ENCODE measurements around the gene HSDL1. TPM values are rescaled to one million over a fixed set of nuclear protein-coding genes. Genes with fewer than 3 reads are reported as not detected.

Gene HSDL1
- total and polyA plus RNA-seq, 2 donors (not counting 1 experiment from before 2014, with no cell fraction given) = 23.6 to 24.8 TPM

GRCh38 chr16:84093120-84093878, 51.7 kb downstream of the HSDL1 start:
- no peaks in the 10 kb centered on the region for H3K4me1 ChIP-seq (ENCODE audit: control insufficient read depth, extremely low read depth, insufficient read depth, low read length)
- no peaks in the 10 kb centered on the region for H3K9me3 ChIP-seq (ENCODE audit: control insufficient read depth, insufficient read depth, low read depth, low read length)
- H3K27me3 ChIP-seq (ENCODE audit: control insufficient read depth, insufficient read depth, low read length) = no peaks in the 10 kb centered on the region
- H3K79me2 ChIP-seq (ENCODE audit: control insufficient read depth, insufficient read depth, low read length) = no peaks in the 10 kb centered on the region
- H3K4me3 ChIP-seq (replicated peaks in 1 of 4; ENCODE audit: control extremely low read depth in 1 of 4, insufficient read depth in 1 of 4, low read depth in 3 of 4, low read length in 4 of 4) = no peak overlapping the region
- no peak for DNase-seq (ENCODE audit: low read depth in 2 of 2)
- no peak overlapping the region for H3K4me2 ChIP-seq (ENCODE audit: extremely low read depth, insufficient read depth, low read length)
- no peak overlapping the region for H3K9ac ChIP-seq (ENCODE audit: insufficient read depth, low read length)
- no peaks in the 10 kb centered on the region for H4K20me1 ChIP-seq (ENCODE audit: control insufficient read depth, extremely low read depth, insufficient read depth, low read length)
- TF ChIP-seq EZH2 (IDR thresholded peaks at IDR 0.05; ENCODE audit: low read length, missing control alignments) = no peak
- TF ChIP-seq CTCF (conservative IDR thresholded peaks at IDR 0.05 in 1 of 2, IDR thresholded peaks at IDR 0.05 in 1 of 2; ENCODE audit: low read depth in 1 of 2, low read length in 2 of 2) = no peak
- no peak overlapping the region for H2AFZ ChIP-seq (ENCODE audit: low read length)
- H3K27ac ChIP-seq (ENCODE audit: insufficient read depth, low read length) = no peak overlapping the region
- H3K36me3 ChIP-seq (ENCODE audit: control insufficient read depth, insufficient read depth, low read length) = peaks cover 14% of the 10 kb centered on the region

- TF ChIP-seq EZH2 (IDR thresholded peaks at IDR 0.05; ENCODE audit: low read length, missing control alignments) = no peak
- Histone ChIP-seq H3K4me2 (ENCODE audit: extremely low read depth, insufficient read depth, low read length) (no peak overlapping the region), H3K36me3 (ENCODE audit: control insufficient read depth, insufficient read depth, low read length) (peaks cover 19% of the 10 kb centered on the region), H3K9me3 (ENCODE audit: control insufficient read depth, insufficient read depth, low read depth, low read length) (no peaks in the 10 kb centered on the region), H3K9ac (ENCODE audit: insufficient read depth, low read length) (no peak overlapping the region), H4K20me1 (ENCODE audit: control insufficient read depth, extremely low read depth, insufficient read depth, low read length) (no peaks in the 10 kb centered on the region), H3K27me3 (ENCODE audit: control insufficient read depth, insufficient read depth, low read length) (no peaks in the 10 kb centered on the region), H2AFZ (ENCODE audit: low read length) (no peak overlapping the region), H3K79me2 (ENCODE audit: control insufficient read depth, insufficient read depth, low read length) (no peaks in the 10 kb centered on the region), H3K27ac (ENCODE audit: insufficient read depth, low read length) (no peak overlapping the region), H3K4me3 (replicated peaks in 1 of 4; ENCODE audit: control extremely low read depth in 1 of 4, insufficient read depth in 1 of 4, low read depth in 3 of 4, low read length in 4 of 4) (no peak overlapping the region), H3K4me1 (ENCODE audit: control insufficient read depth, extremely low read depth, insufficient read depth, low read length) (no peaks in the 10 kb centered on the region)
- no peak for DNase-seq (ENCODE audit: low read depth in 2 of 2)
Measured at GRCh38 chr16:84091460-84091859, 53.5 kb downstream of the HSDL1 start.

- H3K4me3 ChIP-seq (replicated peaks in 1 of 4; ENCODE audit: control extremely low read depth in 1 of 4, insufficient read depth in 1 of 4, low read depth in 3 of 4, low read length in 4 of 4) = no peak overlapping the region
Measured at GRCh38 chr16:84090211-84090610, 54.8 kb downstream of the HSDL1 start.

More at GRCh38 chr16:84090211-84090610, 54.8 kb downstream of the HSDL1 start:
- Histone ChIP-seq H4K20me1 (ENCODE audit: control insufficient read depth, extremely low read depth, insufficient read depth, low read length) (no peaks in the 10 kb centered on the region), H3K9me3 (ENCODE audit: control insufficient read depth, insufficient read depth, low read depth, low read length) (no peaks in the 10 kb centered on the region), H3K27ac (ENCODE audit: insufficient read depth, low read length) (no peak overlapping the region), H3K36me3 (ENCODE audit: control insufficient read depth, insufficient read depth, low read length) (peaks cover 18% of the 10 kb centered on the region), H3K4me1 (ENCODE audit: control insufficient read depth, extremely low read depth, insufficient read depth, low read length) (no peaks in the 10 kb centered on the region), H3K4me2 (ENCODE audit: extremely low read depth, insufficient read depth, low read length) (no peak overlapping the region), H3K9ac (ENCODE audit: insufficient read depth, low read length) (no peak overlapping the region), H3K79me2 (ENCODE audit: control insufficient read depth, insufficient read depth, low read length) (no peaks in the 10 kb centered on the region), H3K27me3 (ENCODE audit: control insufficient read depth, insufficient read depth, low read length) (no peaks in the 10 kb centered on the region), H2AFZ (ENCODE audit: low read length) (no peak overlapping the region)
- no peak for DNase-seq (ENCODE audit: low read depth in 2 of 2)
- TF ChIP-seq CTCF (conservative IDR thresholded peaks at IDR 0.05 in 1 of 2, IDR thresholded peaks at IDR 0.05 in 1 of 2; ENCODE audit: low read depth in 1 of 2, low read length in 2 of 2) (no peak), EZH2 (IDR thresholded peaks at IDR 0.05; ENCODE audit: low read length, missing control alignments) (no peak)

Measured in fibroblast of lung (primary cell).